ENCODE data around the gene TBX10.

- TF ChIP-seq CTCF (IDR thresholded peaks at IDR 0.05; ENCODE audit: insufficient read depth, low read length, poor library complexity, severe bottlenecking): no peak
- no peak for TF ChIP-seq EZH2phosphoT487 (conservative IDR thresholded peaks at IDR 0.05; ENCODE audit: low read length)
Observed at GRCh38 chr11:67642173-67643120, 2.9 kb upstream of the TBX10 start.
